ENCODE data around the gene CNBD2.
A peak's percentile ranks its signal among the peaks of the same experiment; 100 is the strongest.
"Not testable (repeated sequence)": the region's sequence is repeated elsewhere in the genome, so short reads cannot be mapped to it uniquely, and the experiment has no call there.

CNBD2 gene

GRCh38 chr20:36045373-36045714 lies 77.0 kb downstream of the CNBD2 start:
- no peak for TF ChIP-seq Cebpa-rat (IDR thresholded peaks at IDR 0.05)
- peaks cover 0 to 68% (median 15%) of the 10 kb centered on the region in 10 experiments; a peak in 12 of 20 replicates for H3K4me1 ChIP-seq
- no peaks in the 10 kb centered on the region for H3K27me3 ChIP-seq
- H3K4me2 ChIP-seq, result peak overlapping the region in 3 of 11 experiments; percentile 23 to 61 (median 34); a peak in 2 of 22 replicates
- H3K4me3 ChIP-seq, result no peak overlapping the region
- no peaks in the 10 kb centered on the region for H3K9me3 ChIP-seq (replicated peaks in 1 of 11)
- no peak overlapping the region for H3K27ac ChIP-seq
- peaks cover 8 to 40% (median 26%) of the 10 kb centered on the region in 11 experiments; a peak in 19 of 22 replicates for H3K36me3 ChIP-seq
- H4K20me1 ChIP-seq, result peaks cover 49 to 82% (median 62%) of the 10 kb centered on the region in 11 experiments
- no peak overlapping the region for H3K9ac ChIP-seq

GRCh38 chr20:36046073-36046798 lies 77.8 kb downstream of the CNBD2 start:
- H3K4me2 ChIP-seq, result peak overlapping the region in 4 of 11 experiments; percentile 18 to 61 (median 28); a peak in 5 of 22 replicates
- H3K4me1 ChIP-seq, result peaks cover 3 to 62% (median 19%) of the 10 kb centered on the region in 10 experiments
- peaks cover 8 to 40% (median 26%) of the 10 kb centered on the region in 11 experiments; a peak in 19 of 22 replicates for H3K36me3 ChIP-seq
- not testable (repeated sequence) for H3K27me3 ChIP-seq; H3K9me3 ChIP-seq (replicated peaks in 1 of 11); H3K4me3 ChIP-seq; H3K9ac ChIP-seq; H3K27ac ChIP-seq
- peaks cover 50 to 76% (median 62%) of the 10 kb centered on the region in 11 experiments for H4K20me1 ChIP-seq

GRCh38 chr20:36049408-36049807 lies 81.0 kb downstream of the CNBD2 start:
- H3K27ac ChIP-seq, result peak overlapping the region in 9 of 11 experiments; percentile 98 to 100 (median 100); a peak in 14 of 22 replicates
- not testable (repeated sequence) for H3K9me3 ChIP-seq (replicated peaks in 1 of 11); H3K27me3 ChIP-seq
- peak overlapping the region; percentile 98 to 100 (median 100); a peak in 21 of 22 replicates for H3K9ac ChIP-seq
- H3K4me1 ChIP-seq, result peaks cover 21 to 62% (median 36%) of the 10 kb centered on the region in 10 experiments
- H3K4me3 ChIP-seq, result peak overlapping the region; percentile 76 to 100 (median 99)
- H4K20me1 ChIP-seq, result peaks cover 41 to 55% (median 50%) of the 10 kb centered on the region in 11 experiments
- H3K36me3 ChIP-seq, result peaks cover 8 to 36% (median 26%) of the 10 kb centered on the region in 11 experiments; a peak in 19 of 22 replicates
- peak overlapping the region; percentile 55 to 87 (median 77); a peak in 21 of 22 replicates for H3K4me2 ChIP-seq

- peak overlapping the region; percentile 98 to 100 (median 100) for H3K27ac ChIP-seq
- peak overlapping the region; percentile 98 to 100 (median 100) for H3K9ac ChIP-seq
- peak overlapping the region; percentile 76 to 100 (median 99) for H3K4me3 ChIP-seq
- H3K36me3 ChIP-seq, result peaks cover 4 to 27% (median 17%) of the 10 kb centered on the region in 11 experiments; a peak in 17 of 22 replicates
- H3K9me3 ChIP-seq (replicated peaks in 1 of 11), result no peaks in the 10 kb centered on the region
- H3K27me3 ChIP-seq, result no peaks in the 10 kb centered on the region
- peak overlapping the region; percentile 69 to 89 (median 82) for H3K4me2 ChIP-seq
- no peak for TF ChIP-seq Cebpa-rat (IDR thresholded peaks at IDR 0.05)
- peaks cover 29 to 42% (median 37%) of the 10 kb centered on the region in 11 experiments for H4K20me1 ChIP-seq
- H3K4me1 ChIP-seq, result peaks cover 27 to 53% (median 37%) of the 10 kb centered on the region in 10 experiments
These were observed 82.3 kb downstream of the CNBD2 start for GRCh38 chr20:36050436-36051317.

GRCh38 chr20:36051318-36052116 lies 83.1 kb downstream of the CNBD2 start:
- Histone ChIP-seq H3K4me3 (peak overlapping the region; percentile 76 to 100 (median 99); a peak in 19 of 20 replicates), H4K20me1 (peaks cover 21 to 34% (median 29%) of the 10 kb centered on the region in 11 experiments; a peak in 20 of 22 replicates), H3K27ac (peak overlapping the region; percentile 98 to 100 (median 100)), H3K36me3 (peaks cover 4 to 20% (median 12%) of the 10 kb centered on the region in 11 experiments; a peak in 17 of 22 replicates), H3K27me3 (no peaks in the 10 kb centered on the region), H3K9ac (peak overlapping the region; percentile 98 to 100 (median 100); a peak in 21 of 22 replicates), H3K4me2 (peak overlapping the region; percentile 69 to 89 (median 82)), H3K9me3 (replicated peaks in 1 of 11) (no peaks in the 10 kb centered on the region), H3K4me1 (peaks cover 27 to 45% (median 37%) of the 10 kb centered on the region in 10 experiments)
- TF ChIP-seq Cebpa-rat (IDR thresholded peaks at IDR 0.05), result no peak

- Histone ChIP-seq H3K9ac (no peak overlapping the region), H3K27ac (peak overlapping the region in 8 of 11 experiments; percentile 99 to 100 (median 100); a peak in 9 of 22 replicates), H3K36me3 (peaks cover under 1 to 17% (median 10%) of the 10 kb centered on the region in 11 experiments; a peak in 17 of 22 replicates), H3K9me3 (replicated peaks in 1 of 11) (no peaks in the 10 kb centered on the region), H3K4me3 (no peak overlapping the region), H4K20me1 (peaks cover 17 to 28% (median 23%) of the 10 kb centered on the region in 11 experiments; a peak in 20 of 22 replicates), H3K27me3 (no peaks in the 10 kb centered on the region), H3K4me1 (peaks cover 26 to 40% (median 33%) of the 10 kb centered on the region in 10 experiments), H3K4me2 (peak overlapping the region in 7 of 11 experiments; percentile 72 to 89 (median 82); a peak in 11 of 22 replicates)
- no peak for TF ChIP-seq Cebpa-rat (IDR thresholded peaks at IDR 0.05)
These were observed 83.7 kb downstream of the CNBD2 start for GRCh38 chr20:36052117-36052513.

GRCh38 chr20:36053863-36054518 lies 85.6 kb downstream of the CNBD2 start:
- H3K4me1 ChIP-seq, result peaks cover 23 to 31% (median 26%) of the 10 kb centered on the region in 10 experiments
- not testable (repeated sequence) for H3K9me3 ChIP-seq (replicated peaks in 1 of 11); H3K27me3 ChIP-seq; H4K20me1 ChIP-seq; H3K4me3 ChIP-seq; H3K9ac ChIP-seq; H3K27ac ChIP-seq; H3K36me3 ChIP-seq
- H3K4me2 ChIP-seq, result peak overlapping the region; percentile 13 to 41 (median 32); a peak in 19 of 22 replicates

GRCh38 chr20:36055145-36055544 lies 86.8 kb downstream of the CNBD2 start:
- Histone ChIP-seq H3K27me3 (no peaks in the 10 kb centered on the region), H3K9me3 (replicated peaks in 1 of 11) (no peaks in the 10 kb centered on the region), H3K4me2 (peak overlapping the region in 2 of 11 experiments; percentile 33 to 41; a peak in 3 of 22 replicates), H3K27ac (no peak overlapping the region), H3K36me3 (no peaks in the 10 kb centered on the region), H3K4me1 (peaks cover 23 to 31% (median 26%) of the 10 kb centered on the region in 10 experiments), H3K9ac (no peak overlapping the region), H3K4me3 (no peak overlapping the region), H4K20me1 (peaks cover 0 to 4% (median 0%) of the 10 kb centered on the region in 11 experiments; a peak in 2 of 22 replicates)
- no peak for TF ChIP-seq Cebpa-rat (IDR thresholded peaks at IDR 0.05)

Measured in BLaER1 treated with 17β-estradiol and CSF1 and Interleukin-3, amounts not matched to agents 10 nM and 100 nM (cell line).